ENCODE results near the gene FCHSD1. TPM values are rescaled to one million over a fixed set of nuclear protein-coding genes. Genes with fewer than 3 reads are reported as not detected.

Gene FCHSD1
- total RNA-seq, 1 experiment from 2014 or later = 37.2 TPM

- ATAC-seq (no peak), DNase-seq (ENCODE audit: low read depth, low spot score) (no peak)
- no peak overlapping the region for H3K27ac ChIP-seq (ENCODE audit: low read depth, low read length)
- no peak overlapping the region for H2AFZ ChIP-seq (ENCODE audit: low read depth, low read length, poor library complexity, severe bottlenecking)
- no peaks in the 10 kb centered on the region for H3K9me2 ChIP-seq (ENCODE audit: insufficient read depth)
- CTCF ChIA-PET = no interaction called here
- no peaks in the 10 kb centered on the region for H3K4me1 ChIP-seq (ENCODE audit: control insufficient read depth in 1 of 2, insufficient read depth in 2 of 2, low read length in 2 of 2)
- peaks cover 11 to 23% of the 10 kb centered on the region in 2 experiments; a peak in 3 of 4 replicates for H3K36me3 ChIP-seq (ENCODE audit: control insufficient read depth in 1 of 2, insufficient read depth in 2 of 2, low read length in 2 of 2)
- H3K79me2 ChIP-seq (ENCODE audit: insufficient read depth, low read length) = peaks cover 88% of the 10 kb centered on the region
- H3K27me3 ChIP-seq (ENCODE audit: insufficient read depth, low read length) = no peaks in the 10 kb centered on the region
- no peaks in the 10 kb centered on the region for H3K9me3 ChIP-seq (ENCODE audit: control insufficient read depth in 1 of 2, insufficient read depth in 1 of 2, low read depth in 1 of 2, low read length in 2 of 2)
- H3K9ac ChIP-seq (ENCODE audit: low read length) = no peak overlapping the region
- H4K20me1 ChIP-seq (ENCODE audit: insufficient read depth) = peaks cover 8% of the 10 kb centered on the region; the same call in 1 of the 2 replicates
- POLR2A ChIA-PET = no interaction called here
- RAD21 ChIA-PET (ENCODE audit: low non-redundant PET in 1 of 2, low total read pairs in 2 of 2, uncharacterized antibody in 2 of 2, unreplicated experiment in 2 of 2) = interaction anchor here in 1 of 2 experiments (0.6 kb wide), 1 partner anchor 391 kb away, joined by 5 read pairs; no protein-coding TSS in a partner anchor
- H3K4me3 ChIP-seq (replicated peaks in 1 of 2; ENCODE audit: low read depth in 1 of 2, low read length in 2 of 2) = no peak overlapping the region
- H3K4me2 ChIP-seq (ENCODE audit: low read length) = no peak overlapping the region
- BruUV-seq (replicated peaks) = no TSS peak
- intact Hi-C loops (cut with micrococcal nuclease) = no loop called here
- no peak for TF ChIP-seq JUND (IDR thresholded peaks at IDR 0.05)
- TF ChIP-seq CBX3 (IDR thresholded peaks at IDR 0.05; ENCODE audit: low read depth) = no peak
- TF ChIP-seq FOSL1 (IDR thresholded peaks at IDR 0.05; ENCODE audit: low read depth) = no peak
- no peak for TF ChIP-seq SRF (IDR thresholded peaks at IDR 0.05; ENCODE audit: low read depth)
- TF ChIP-seq SP1 (IDR thresholded peaks at IDR 0.05; ENCODE audit: low read depth) = no peak
- no peak for TF ChIP-seq CEBPB (IDR thresholded peaks at IDR 0.05; ENCODE audit: low read depth)
Observed at GRCh38 chr5:141590127-141590526, 61.1 kb downstream of the FCHSD1 start.

Other genes with a start within 250 kb of the FCHSD1 start
- 0.34 TPM for gene PCDHGA9, start 248.6 kb downstream of the FCHSD1 start, total RNA-seq (2021; ENCODE audit: unreplicated experiment)
- gene PCDHGB6, start 243.4 kb downstream of the FCHSD1 start, total RNA-seq (2021; ENCODE audit: unreplicated experiment) = 0.22 TPM
- gene PCDHGA10, start 238.4 kb downstream of the FCHSD1 start, total RNA-seq (2021; ENCODE audit: unreplicated experiment) = 3.8 TPM
- gene PCDHGB7, start 233.7 kb downstream of the FCHSD1 start, total RNA-seq (2021; ENCODE audit: unreplicated experiment) = 0.54 TPM
- 0.39 TPM for gene PCDHGA11, start 230.4 kb downstream of the FCHSD1 start, total RNA-seq (2021; ENCODE audit: unreplicated experiment)
- 0.17 TPM for gene PCDHGA12, start 220.9 kb downstream of the FCHSD1 start, total RNA-seq (2021; ENCODE audit: unreplicated experiment)
- 1.2 TPM for gene PCDHGC3, start 175.5 kb downstream of the FCHSD1 start, total RNA-seq (2021; ENCODE audit: unreplicated experiment)
- gene PCDHGC4, start 166.4 kb downstream of the FCHSD1 start, total RNA-seq (2021; ENCODE audit: unreplicated experiment) = 0.05 TPM
- gene PCDHGC5, start 162.3 kb downstream of the FCHSD1 start, total RNA-seq (2021; ENCODE audit: unreplicated experiment) = not detected
- gene DIAPH1, start 32.4 kb downstream of the FCHSD1 start, total RNA-seq (2021; ENCODE audit: unreplicated experiment) = 142 TPM
- gene HDAC3, start 14.6 kb downstream of the FCHSD1 start, total RNA-seq (2021; ENCODE audit: unreplicated experiment) = 91.9 TPM
- 8.7 TPM for gene RELL2, start 14.4 kb downstream of the FCHSD1 start, total RNA-seq (2021; ENCODE audit: unreplicated experiment)
- 15.1 TPM for gene ARAP3, start 30.8 kb upstream of the FCHSD1 start, total RNA-seq (2021; ENCODE audit: unreplicated experiment)
- 24.2 TPM for gene PCDH1, start 227.0 kb upstream of the FCHSD1 start, total RNA-seq (2021; ENCODE audit: unreplicated experiment)